ENCODE results near the gene AMACR. TPM values are rescaled to one million over a fixed set of nuclear protein-coding genes. Genes with fewer than 3 reads are reported as not detected.
A peak's percentile ranks its signal among the peaks of the same experiment; 100 is the strongest.

AMACR gene
- total RNA-seq, 1 experiment from 2014 or later, result 20.6 TPM

DNA sequence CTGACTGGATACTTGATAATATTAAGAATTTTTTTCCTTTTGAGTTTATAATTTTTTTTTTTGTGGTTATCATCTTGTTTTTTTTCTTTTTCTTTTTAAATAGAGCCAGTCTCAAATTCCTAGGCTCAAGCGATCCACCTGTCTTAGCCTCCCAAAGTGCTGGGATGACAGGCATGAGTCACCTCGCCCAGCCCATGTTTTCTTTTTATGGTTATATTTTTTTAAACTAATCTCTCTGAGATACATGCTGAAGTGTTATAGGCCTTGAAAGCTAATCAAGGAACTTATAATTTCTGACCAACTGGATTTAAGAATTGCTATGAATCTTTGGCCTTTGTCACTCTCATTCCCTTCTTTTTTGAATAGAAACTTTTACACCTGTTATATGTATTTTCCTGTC, 6.8 kb upstream of the AMACR start:
- Histone ChIP-seq H3K9me3 (ENCODE audit: control insufficient read depth, insufficient read depth, low read depth, low read length) (no peaks in the 10 kb centered on the region), H3K36me3 (ENCODE audit: control insufficient read depth, insufficient read depth, low read length) (no peaks in the 10 kb centered on the region), H3K27ac (ENCODE audit: low read length) (no peak overlapping the region), H3K4me1 (ENCODE audit: control insufficient read depth, insufficient read depth, low read length) (no peaks in the 10 kb centered on the region), H3K4me3 (ENCODE audit: low read depth in 2 of 2, low read length in 2 of 2) (no peak overlapping the region), H3K27me3 (ENCODE audit: control insufficient read depth, insufficient read depth, low read length) (no peaks in the 10 kb centered on the region)
- ChIA-PET POLR2A (no interaction called here), CTCF (no interaction called here)
- TSS peak; percentile 44 for BruUV-seq (replicated peaks)
- TF ChIP-seq, protein P1, sequence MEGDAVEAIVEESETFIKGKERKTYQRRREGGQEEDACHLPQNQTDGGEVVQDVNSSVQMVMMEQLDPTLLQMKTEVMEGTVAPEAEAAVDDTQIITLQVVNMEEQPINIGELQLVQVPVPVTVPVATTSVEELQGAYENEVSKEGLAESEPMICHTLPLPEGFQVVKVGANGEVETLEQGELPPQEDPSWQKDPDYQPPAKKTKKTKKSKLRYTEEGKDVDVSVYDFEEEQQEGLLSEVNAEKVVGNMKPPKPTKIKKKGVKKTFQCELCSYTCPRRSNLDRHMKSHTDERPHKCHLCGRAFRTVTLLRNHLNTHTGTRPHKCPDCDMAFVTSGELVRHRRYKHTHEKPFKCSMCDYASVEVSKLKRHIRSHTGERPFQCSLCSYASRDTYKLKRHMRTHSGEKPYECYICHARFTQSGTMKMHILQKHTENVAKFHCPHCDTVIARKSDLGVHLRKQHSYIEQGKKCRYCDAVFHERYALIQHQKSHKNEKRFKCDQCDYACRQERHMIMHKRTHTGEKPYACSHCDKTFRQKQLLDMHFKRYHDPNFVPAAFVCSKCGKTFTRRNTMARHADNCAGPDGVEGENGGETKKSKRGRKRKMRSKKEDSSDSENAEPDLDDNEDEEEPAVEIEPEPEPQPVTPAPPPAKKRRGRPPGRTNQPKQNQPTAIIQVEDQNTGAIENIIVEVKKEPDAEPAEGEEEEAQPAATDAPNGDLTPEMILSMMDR (IDR thresholded peaks at IDR 0.05), result no peak
- no peak for TF ChIP-seq POLR2AphosphoS5 (IDR thresholded peaks at IDR 0.05; ENCODE audit: low read depth, low read length)
- TF ChIP-seq, protein P2, sequence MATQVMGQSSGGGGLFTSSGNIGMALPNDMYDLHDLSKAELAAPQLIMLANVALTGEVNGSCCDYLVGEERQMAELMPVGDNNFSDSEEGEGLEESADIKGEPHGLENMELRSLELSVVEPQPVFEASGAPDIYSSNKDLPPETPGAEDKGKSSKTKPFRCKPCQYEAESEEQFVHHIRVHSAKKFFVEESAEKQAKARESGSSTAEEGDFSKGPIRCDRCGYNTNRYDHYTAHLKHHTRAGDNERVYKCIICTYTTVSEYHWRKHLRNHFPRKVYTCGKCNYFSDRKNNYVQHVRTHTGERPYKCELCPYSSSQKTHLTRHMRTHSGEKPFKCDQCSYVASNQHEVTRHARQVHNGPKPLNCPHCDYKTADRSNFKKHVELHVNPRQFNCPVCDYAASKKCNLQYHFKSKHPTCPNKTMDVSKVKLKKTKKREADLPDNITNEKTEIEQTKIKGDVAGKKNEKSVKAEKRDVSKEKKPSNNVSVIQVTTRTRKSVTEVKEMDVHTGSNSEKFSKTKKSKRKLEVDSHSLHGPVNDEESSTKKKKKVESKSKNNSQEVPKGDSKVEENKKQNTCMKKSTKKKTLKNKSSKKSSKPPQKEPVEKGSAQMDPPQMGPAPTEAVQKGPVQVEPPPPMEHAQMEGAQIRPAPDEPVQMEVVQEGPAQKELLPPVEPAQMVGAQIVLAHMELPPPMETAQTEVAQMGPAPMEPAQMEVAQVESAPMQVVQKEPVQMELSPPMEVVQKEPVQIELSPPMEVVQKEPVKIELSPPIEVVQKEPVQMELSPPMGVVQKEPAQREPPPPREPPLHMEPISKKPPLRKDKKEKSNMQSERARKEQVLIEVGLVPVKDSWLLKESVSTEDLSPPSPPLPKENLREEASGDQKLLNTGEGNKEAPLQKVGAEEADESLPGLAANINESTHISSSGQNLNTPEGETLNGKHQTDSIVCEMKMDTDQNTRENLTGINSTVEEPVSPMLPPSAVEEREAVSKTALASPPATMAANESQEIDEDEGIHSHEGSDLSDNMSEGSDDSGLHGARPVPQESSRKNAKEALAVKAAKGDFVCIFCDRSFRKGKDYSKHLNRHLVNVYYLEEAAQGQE (IDR thresholded peaks at IDR 0.05; ENCODE audit: insufficient read depth in 1 of 2, low read depth in 2 of 2, low read length in 1 of 2), result no peak
- no peak for TF ChIP-seq SIN3A (IDR thresholded peaks at IDR 0.05; ENCODE audit: borderline replicate concordance, insufficient read depth, low read depth, low read length)
- no peak for TF ChIP-seq TCF7L2 (IDR thresholded peaks at IDR 0.05; ENCODE audit: low read depth, low read length)
- in situ Hi-C loops (cut with HindIII; ENCODE audit: low pct_unique_long_range_greater_than_20kb, low sequenced_read_pairs) (no loop called here), intact Hi-C loops (cut with micrococcal nuclease; ENCODE audit: unreplicated experiment) (no loop called here)
- no peak for DNase-seq (ENCODE audit: low read depth, low spot score)
- ATAC-seq, result no peak

DNA sequence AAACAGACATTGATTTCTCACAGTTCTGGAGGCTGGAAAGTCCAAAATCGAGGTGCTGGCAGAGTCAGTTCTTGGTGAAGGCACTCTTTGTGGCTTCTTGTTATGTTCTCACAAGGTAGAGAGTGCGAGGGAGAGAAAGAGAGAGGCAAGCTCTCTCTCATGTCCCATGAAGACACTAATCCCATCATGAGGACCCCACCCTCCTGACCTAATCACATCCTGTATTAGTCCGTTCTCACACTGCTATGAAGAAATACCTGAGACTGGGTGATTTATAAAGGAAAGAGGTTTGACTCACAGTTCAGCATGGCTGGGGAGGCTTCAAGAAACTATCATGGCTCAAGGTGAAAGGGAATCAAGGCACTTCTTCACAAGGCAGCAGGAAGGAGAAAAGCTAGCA, 5.7 kb upstream of the AMACR start:
- BruUV-seq (replicated peaks), result no TSS peak
- Histone ChIP-seq H3K27me3 (ENCODE audit: control insufficient read depth, insufficient read depth, low read length) (no peaks in the 10 kb centered on the region), H3K4me3 (ENCODE audit: low read depth in 2 of 2, low read length in 2 of 2) (no peak overlapping the region), H3K36me3 (ENCODE audit: control insufficient read depth, insufficient read depth, low read length) (no peaks in the 10 kb centered on the region), H3K4me1 (ENCODE audit: control insufficient read depth, insufficient read depth, low read length) (no peaks in the 10 kb centered on the region), H3K9me3 (ENCODE audit: control insufficient read depth, insufficient read depth, low read depth, low read length) (no peaks in the 10 kb centered on the region), H3K27ac (ENCODE audit: low read length) (no peak overlapping the region)
- TF ChIP-seq TCF7L2 (IDR thresholded peaks at IDR 0.05; ENCODE audit: low read depth, low read length) (no peak), SIN3A (IDR thresholded peaks at IDR 0.05; ENCODE audit: borderline replicate concordance, insufficient read depth, low read depth, low read length) (no peak), POLR2AphosphoS5 (IDR thresholded peaks at IDR 0.05; ENCODE audit: low read depth, low read length) (no peak)
- TF ChIP-seq, protein P2 (IDR thresholded peaks at IDR 0.05; ENCODE audit: insufficient read depth in 1 of 2, low read depth in 2 of 2, low read length in 1 of 2), result no peak
- TF ChIP-seq, protein P1 (IDR thresholded peaks at IDR 0.05), result no peak
- in situ Hi-C loops (cut with HindIII; ENCODE audit: low pct_unique_long_range_greater_than_20kb, low sequenced_read_pairs), result no loop called here
- intact Hi-C loops (cut with micrococcal nuclease; ENCODE audit: unreplicated experiment), result no loop called here
- DNase-seq (ENCODE audit: low read depth, low spot score) (no peak), ATAC-seq (no peak)
- POLR2A ChIA-PET, result no interaction called here
- CTCF ChIA-PET, result no interaction called here

All from Panc1 (cell line).